HG03457 (cell line): ENCODE data around the gene TOLLIP.

Experiments used
- ATAC-seq: cut with Tn5 transposase; IDR thresholded peaks from one replicate; pipeline ENCODE4 v1.9.1; 2021; ENCODE audit warnings: moderate number of reproducible peaks; ENCODE audit not compliant: unreplicated experiment

TOLLIP gene

DNA sequence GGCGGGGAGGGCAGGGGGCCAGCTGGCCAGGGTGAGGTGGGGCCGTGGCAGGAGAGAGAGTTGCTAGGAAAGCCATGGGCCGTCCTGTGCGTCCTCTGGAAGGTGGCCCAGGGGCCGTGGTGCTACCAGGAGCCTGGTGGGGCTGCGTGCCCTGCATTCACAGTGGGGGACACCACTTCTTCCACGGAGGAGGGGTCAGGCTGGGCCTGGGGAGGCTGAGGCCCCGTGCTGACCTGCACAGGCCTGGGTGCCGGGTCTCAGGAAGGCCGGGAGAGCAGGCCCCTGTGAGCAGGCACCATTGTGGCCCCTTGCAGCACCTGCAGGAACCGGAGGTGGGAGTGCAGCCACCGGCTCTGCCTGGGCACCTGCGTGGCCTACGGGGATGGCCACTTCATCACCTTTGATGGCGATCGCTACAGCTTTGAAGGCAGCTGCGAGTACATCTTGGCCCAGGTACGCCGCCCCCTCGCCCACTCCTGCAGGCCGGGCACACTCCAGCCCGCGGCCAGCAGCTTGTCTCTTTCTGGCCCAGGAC lies 74.6 kb downstream of the TOLLIP start:
- ATAC-seq = no peak

DNA sequence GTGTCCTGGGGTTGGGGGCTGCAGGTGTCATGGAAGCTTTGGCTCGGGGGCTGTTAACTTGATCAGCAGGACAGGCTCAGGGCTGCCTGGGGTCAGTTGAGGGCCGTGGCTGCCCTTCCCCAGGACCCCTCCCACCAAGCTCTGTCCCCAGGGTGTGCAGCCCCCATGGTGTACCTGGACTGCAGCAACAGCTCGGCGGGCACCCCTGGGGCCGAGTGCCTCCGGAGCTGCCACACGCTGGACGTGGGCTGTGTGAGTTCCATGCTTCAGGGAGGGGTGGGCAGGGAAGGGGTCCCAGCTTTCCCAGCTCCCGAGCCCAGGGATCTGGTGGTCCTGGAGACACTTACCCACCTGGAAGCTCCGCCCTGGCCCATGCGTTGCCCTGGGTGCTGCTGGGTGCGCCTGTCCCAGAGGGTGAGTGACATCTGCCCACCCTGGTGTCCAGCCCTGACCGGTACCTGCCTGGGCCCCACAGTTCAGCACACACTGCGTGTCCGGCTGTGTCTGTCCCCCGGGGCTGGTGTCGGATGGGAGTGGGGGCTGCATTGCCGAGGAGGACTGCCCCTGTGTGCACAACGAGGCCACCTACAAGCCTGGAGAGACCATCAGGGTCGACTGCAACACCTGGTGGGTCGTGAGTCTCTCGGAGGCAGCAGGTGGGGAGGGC lies 75.2 kb downstream of the TOLLIP start:
- ATAC-seq = no peak

DNA sequence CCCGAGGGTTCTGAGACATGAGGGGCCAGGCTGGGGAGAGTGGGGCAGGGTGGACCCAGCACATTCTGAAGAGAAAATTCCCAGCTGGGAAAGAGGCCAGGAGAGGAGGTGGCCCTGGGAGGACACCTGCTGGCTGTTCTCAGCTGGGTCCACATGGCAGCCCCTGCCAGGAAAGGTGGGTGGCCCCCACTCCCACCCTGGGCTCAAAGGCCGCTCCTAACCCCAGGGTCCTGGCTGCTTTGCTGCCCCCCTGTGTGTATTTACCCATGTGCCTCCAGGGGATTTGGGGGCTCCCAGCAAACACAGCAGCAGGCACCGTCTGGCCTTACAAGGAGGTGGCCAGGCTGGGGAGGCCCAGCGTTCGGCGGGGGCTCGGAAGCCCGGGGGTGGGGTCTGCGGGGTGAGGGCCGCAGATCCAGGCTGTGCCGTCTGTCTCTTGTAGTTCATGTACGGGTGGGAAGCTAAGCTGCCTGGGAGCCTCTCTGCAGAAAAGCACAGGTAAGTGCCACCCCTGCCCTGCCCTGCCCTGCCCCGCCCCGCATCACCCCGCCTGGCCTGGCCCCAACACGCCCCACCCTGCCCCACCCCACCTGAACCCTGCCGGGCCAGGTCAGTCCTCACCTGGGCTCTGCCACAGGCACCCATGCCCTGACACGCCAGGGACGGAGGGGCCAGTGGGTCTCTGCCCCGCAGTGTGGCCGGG lies 75.9 kb downstream of the TOLLIP start:
- no peak for ATAC-seq

DNA sequence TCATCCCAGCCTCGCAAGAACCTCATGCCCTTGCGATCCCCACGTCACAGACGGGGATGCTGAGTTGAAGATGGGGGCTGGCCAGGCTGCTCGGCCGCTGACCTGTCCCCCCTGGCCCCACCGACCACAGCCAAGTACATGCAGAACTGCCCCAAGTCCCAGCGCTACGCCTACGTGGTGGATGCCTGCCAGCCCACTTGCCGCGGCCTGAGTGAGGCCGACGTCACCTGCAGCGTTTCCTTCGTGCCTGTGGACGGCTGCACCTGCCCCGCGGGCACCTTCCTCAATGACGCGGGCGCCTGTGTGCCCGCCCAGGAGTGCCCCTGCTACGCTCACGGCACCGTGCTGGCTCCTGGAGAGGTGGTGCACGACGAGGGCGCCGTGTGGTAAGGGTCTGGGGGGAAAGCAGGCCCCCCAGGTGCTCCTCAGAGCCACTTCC lies 76.5 kb downstream of the TOLLIP start:
- ATAC-seq = no peak

DNA sequence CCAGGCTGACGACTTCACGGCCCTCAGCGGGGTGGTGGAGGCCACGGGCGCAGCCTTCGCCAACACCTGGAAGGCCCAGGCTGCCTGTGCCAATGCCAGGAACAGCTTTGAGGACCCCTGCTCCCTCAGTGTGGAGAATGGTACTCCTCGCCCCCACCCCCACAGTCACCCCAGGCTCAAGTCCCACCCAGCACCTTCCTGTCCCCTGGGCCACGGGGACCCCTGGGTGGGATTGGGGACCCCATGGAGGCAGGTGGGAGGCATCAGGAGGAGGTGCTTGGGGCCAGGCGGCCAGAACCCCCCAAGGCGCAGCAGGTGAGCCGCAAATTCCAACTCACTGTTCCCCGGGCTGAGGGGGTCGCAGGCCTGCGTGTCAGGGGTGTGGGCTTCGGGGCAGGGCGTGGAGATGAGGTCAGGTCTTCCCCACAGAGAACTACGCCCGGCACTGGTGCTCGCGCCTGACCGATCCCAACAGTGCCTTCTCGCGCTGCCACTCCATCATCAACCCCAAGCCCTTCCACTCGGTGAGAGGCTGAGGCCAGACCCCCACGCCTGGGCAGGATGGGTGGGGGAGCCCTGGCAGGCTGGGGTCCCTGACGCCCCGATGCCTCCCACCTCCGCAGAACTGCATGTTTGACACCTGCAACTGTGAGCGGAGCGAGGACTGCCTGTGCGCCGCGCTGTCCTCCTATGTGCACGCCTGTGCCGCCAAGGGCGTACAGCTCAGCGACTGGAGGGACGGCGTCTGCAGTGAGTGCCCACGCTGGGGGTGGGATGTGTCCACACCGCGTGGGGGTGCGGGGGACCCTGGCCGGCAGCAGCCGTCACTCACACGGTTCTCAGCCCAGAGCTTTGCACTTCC lies 77.2 kb downstream of the TOLLIP start:
- ATAC-seq = no peak

DNA sequence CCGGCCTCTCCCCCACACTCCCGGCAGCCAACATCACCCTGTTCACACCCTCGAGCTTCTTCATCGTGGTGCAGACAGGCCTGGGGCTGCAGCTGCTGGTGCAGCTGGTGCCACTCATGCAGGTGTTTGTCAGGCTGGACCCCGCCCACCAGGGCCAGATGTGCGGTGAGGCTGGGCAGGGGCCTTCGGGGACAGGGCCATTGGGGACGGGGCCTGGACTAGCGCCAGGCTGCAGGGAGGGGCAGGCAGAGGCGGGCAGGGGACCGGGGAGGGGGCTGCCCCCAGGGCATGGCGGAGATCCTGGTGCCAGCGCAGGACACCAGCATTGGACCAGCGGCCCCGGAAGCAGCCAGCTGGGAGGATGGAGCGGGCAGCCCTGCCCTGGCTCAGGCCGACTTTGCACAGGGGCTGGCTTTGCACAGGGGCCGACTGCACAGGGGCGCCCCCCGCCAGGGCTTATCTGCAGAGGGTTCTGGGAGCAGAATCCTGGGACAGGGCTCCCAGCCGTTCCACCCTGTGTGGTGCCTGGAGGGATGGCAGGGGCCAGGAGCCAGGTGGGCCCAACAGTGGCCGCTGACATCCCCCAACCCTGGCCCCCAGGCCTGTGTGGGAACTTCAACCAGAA lies 77.9 kb downstream of the TOLLIP start:
- no peak for ATAC-seq

DNA sequence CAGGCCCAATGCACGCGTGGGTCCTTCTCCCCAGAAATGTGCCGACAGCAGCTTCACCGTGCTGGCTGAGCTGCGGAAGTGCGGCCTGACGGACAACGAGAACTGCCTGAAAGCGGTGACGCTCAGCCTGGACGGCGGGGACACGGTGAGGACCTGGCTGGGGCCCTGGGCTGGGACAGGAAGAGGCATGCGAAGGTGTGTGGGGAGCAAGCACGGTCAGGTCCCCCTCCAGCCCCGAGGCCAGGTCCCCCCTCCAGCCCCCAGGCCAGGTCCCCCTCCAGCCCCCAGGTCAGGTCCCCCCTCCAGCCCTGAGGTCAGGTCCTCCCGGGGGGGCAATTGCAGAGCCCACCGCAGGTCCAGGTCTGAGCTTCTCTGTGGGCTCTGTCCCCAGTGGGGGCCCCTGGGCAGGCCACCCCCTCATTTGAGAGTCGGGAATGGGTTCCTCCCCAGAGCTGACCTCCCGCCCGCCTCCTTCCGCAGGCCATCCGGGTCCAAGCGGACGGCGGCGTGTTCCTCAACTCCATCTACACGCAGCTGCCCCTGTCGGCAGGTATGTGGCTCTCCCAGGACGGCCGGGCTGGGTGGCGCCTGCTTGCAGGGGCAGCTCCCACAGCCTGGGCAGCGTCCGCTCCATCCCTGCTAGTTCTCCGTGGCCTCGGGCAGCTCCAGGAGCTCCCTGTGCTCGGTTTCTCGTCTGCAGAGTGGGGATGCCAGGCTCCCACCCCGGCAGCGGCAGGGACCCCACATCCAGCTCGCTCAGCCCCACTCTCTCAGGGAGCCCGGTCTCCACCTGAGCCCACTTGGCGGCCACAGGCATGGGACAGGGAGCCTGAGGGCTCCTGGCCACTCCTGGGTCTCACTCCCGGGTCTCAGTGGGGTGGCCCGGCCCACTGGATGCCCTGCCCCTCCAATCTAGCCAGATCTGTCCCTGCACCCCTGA lies 78.7 kb downstream of the TOLLIP start:
- no peak for ATAC-seq

DNA sequence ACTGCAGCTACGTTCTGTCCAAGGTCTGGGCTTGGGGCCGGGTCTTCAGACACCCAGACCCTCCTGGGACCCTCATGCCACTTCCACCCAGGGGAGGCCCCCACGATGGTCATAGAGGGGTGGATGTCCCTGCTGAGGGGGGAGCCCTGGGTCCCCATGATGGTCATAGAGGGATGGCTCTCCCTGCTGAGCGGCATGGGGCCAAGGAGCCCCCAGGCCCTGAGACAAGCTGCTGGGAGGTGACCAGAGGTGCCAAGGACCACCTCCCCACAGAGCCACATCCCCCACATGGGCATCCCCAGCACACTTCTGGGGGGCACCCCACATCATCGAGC lies 79.3 kb downstream of the TOLLIP start:
- no peak for ATAC-seq

DNA sequence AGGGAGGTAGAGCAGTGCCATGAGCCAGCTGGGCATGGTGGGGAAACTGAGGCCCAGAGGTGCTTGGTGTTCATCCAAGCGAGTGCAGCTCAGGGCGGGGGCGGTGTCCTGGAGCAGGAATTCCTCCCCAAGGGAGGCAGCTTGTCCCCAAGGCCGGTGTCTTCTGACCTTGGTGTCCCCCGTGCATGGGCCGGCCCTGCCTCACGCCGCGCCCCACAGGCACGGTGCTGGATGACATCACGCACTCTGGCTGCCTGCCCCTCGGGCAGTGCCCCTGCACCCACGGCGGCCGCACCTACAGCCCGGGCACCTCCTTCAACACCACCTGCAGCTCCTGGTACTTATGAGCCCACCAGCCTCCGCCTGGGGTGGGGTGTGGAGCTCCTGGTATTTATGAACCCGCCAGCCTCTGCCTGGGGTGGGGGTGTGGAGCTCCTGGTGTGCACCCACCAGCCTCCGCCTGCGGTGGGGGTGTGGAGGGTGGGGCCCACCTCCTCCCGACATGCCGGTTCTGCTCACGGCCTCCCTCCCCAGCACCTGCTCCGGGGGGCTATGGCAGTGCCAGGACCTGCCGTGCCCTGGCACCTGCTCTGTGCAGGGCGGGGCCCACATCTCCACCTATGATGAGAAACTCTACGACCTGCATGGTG lies 79.8 kb downstream of the TOLLIP start:
- ATAC-seq = no peak

DNA sequence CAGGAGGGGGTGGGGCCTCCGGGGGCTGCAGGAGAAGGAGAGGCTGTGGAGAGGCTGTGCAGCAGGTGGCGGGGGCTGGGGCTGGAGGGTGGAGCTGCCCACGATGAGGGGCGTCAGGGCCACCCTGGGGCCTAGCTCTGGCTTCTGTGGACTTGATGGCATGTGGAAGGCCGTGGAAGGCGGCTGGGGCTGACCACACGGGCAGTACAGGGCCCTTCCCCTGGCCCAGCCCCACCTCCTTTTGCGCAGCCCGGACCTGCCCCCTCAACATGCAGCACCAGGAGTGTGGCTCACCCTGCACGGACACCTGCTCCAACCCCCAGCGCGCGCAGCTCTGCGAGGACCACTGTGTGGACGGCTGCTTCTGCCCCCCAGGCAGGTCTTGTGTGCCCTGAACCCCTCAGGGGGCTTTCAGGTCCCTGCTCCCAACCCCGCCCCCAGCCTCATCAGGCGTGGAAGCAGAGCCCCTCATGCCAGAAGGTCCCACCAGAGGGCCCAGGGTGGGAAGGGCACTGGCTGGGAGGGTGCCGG lies 80.4 kb downstream of the TOLLIP start:
- no peak for ATAC-seq

DNA sequence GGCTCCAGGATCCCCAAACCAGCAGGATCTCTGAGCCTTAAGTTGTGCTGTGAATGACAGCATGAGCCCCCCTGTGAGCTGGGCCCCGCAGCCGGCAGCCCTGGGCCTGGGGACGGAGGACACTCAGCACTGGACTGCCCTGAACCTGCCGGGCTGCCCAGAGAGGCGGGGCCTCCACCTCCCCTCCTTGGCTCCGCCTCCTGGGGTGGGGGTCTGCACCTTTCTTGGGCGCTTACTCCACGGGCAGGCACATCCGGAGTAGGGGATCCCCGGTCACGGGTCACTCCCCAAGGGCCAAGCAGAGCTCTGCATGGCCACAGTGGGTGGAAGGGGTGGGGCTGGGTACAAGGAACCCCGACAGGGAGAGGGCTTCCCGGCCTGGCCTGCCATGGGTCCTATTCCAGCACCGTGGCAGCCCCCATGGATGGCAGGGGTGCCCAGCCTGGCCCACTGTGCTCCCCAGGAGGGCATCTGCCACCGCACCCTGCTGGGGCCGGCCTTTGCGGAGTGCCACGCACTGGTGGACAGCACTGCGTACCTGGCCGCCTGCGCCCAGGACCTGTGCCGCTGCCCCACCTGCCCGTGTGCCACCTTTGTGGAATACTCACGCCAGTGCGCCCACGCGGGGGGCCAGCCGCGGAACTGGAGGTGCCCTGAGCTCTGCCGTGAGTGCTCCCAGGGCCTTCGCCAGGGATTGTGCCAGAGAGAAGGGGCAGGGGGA lies 81.2 kb downstream of the TOLLIP start:
- no peak for ATAC-seq

DNA sequence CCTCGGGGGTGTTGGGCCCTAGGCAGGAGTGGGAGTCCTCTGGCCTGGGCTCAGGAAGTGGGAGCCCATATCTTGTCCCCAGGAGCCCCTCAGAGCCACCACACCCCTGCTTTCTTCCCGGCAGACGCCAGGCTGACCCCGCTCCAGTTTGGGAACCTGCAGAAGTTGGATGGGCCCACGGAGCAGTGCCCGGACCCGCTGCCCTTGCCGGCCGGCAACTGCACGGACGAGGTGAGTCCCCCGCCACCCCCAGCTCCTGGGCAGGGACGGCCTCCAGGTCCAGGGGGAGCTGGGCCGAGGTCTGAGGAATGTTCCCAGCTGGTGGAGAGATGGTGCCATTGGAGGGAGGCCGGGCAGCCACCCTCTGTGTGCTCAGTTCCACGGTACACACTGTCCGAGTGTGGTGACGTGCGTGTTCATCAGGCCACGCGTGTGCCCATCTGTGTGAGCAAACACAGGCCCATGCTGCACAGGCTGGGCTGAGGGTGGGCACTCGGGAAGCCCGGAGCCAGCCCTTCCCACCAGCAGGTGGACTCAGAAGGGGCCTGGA lies 81.8 kb downstream of the TOLLIP start:
- no peak for ATAC-seq

DNA sequence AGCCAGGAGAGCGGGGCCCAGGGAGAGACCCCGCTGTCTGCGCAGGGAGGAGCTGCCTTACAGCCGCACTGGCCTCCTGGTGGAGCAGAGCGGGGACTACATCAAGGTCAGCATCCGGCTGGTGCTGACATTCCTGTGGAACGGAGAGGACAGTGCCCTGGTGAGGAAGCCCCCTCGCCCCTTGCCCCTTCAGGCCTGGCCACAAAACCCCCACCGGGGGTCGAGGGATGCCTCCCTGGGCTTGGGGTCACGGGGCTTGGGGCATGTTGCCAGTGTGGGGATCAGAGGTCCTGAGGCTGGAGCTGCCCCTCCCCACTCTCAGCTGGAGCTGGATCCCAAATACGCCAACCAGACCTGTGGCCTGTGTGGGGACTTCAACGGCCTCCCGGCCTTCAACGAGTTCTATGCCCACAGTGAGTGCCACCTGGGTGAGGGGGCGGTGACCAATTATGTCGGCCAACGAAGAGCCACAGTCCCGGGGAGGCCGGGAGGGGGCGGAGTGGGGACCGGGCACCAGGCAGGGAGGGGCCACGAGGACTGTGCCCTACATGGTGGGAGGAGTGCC lies 82.4 kb downstream of the TOLLIP start:
- no peak for ATAC-seq

DNA sequence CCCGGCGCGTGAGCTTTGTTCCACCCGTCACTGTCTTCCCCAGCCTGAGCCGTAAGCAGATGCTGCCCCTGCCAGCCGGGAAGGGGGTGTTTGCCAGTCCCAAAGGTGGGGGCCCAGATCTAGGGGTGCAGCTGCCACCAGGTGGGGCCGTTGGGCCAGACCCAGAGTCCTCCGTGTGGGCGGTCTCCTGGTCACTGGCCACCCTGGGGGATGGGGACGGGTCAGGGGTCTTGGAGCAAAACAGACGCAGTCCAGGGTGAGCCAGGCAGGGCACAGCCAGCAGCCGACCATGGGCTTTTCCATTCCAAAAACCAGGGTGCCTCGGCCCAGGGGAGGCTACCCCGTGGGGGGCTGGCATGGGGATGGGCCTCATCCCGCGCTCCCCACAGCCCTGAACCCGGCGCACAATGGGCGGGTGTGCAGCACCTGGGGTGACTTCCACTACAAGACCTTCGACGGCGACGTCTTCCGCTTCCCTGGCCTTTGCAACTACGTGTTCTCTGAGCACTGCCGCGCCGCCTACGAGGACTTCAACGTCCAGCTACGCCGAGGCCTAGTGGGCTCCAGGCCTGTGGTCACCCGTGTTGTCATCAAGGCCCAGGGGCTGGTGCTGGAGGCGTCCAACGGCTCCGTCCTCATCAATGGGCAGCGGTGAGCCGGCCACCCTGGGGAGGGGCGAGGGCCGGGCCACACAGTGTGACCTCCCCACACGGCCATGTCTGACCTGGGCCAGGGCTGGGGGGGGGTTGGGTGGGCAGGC lies 83.0 kb downstream of the TOLLIP start:
- no peak for ATAC-seq

DNA sequence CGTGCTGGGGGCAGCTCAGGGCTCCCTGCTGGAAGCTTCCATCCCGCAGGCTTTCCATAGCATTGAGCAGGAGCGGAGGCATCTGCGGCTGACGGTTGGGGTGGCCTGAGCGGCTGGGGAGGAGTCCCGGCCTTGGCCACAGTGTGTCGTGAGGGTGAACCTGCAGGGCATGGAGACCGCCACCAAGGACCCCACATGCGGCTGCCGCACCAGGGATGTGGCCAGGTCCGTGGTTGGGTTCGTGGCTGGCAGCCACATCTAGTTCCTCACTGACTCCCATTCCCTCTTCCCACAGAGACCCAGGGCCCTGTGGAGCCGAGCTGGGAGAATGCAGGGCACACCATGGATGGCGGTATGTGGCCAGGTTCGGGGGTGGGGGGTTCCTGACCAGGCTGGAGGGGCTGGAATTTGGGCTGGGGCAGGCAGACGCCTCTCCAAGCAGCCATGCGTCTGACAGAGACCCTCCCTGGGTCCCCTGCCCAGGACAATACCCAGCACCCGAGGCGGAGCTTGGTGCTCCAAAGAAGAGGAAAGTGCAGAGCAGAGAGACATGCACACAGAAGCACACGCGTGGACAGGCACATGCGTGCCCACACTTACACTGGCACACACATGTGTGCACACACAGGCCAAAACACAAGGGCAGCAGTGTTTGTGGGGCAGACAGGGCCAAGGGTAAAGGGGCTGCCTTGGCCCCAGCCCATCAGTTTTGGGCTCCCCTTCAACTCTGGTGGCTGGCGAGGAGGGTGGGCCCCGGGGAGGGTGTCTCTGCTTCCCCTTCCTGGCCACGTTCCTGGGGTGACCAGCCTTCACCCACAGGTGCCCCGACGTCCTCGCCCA lies 83.8 kb downstream of the TOLLIP start:
- ATAC-seq = no peak
